Placental epithelial cell (primary cell): Measurements from ENCODE around the gene REEP3. TPM values are rescaled to one million over a fixed set of nuclear protein-coding genes. Genes with fewer than 3 reads are reported as not detected.

Experiments
- small RNA-seq: library from RNA; depleted of rRNA; stranded (forward); fragments of <200 nt; gene quantifications from one replicate; pipeline ENCODE3, GENCODE V24; 2012
- total RNA-seq: library from RNA; depleted of rRNA; stranded (reverse); fragments of >200 nt; gene quantifications from 2 replicates; pipeline ENCODE4 v1.2.3, GENCODE V29; 2012

The REEP3 gene
- 19.2 and 50.5 TPM in 2 replicates for total RNA-seq

GRCh38 chr10:63520500-63521415, at the start of gene REEP3:
TSS of gene REEP3 (plus strand) at chr10:63521401. CDS start at chr10:63521546, 145 bp downstream.

Small RNA genes within 50 kb of the gene (small RNA-seq; reads per million reads assigned to genes)
- not detected for gene AC022022.1

Other genes starting within 250 kb of the REEP3 start
- 63.2 and 106 TPM in 2 replicates for gene JMJD1C, start 55.4 kb upstream of the REEP3 start, total RNA-seq